HG03460 (cell line): Measurements from ENCODE around the gene RBP7.

Experiments used
- ATAC-seq: cut with Tn5 transposase; IDR thresholded peaks from one replicate; pipeline ENCODE4 v1.9.1; 2021; ENCODE audit not compliant: unreplicated experiment

RBP7 gene

DNA sequence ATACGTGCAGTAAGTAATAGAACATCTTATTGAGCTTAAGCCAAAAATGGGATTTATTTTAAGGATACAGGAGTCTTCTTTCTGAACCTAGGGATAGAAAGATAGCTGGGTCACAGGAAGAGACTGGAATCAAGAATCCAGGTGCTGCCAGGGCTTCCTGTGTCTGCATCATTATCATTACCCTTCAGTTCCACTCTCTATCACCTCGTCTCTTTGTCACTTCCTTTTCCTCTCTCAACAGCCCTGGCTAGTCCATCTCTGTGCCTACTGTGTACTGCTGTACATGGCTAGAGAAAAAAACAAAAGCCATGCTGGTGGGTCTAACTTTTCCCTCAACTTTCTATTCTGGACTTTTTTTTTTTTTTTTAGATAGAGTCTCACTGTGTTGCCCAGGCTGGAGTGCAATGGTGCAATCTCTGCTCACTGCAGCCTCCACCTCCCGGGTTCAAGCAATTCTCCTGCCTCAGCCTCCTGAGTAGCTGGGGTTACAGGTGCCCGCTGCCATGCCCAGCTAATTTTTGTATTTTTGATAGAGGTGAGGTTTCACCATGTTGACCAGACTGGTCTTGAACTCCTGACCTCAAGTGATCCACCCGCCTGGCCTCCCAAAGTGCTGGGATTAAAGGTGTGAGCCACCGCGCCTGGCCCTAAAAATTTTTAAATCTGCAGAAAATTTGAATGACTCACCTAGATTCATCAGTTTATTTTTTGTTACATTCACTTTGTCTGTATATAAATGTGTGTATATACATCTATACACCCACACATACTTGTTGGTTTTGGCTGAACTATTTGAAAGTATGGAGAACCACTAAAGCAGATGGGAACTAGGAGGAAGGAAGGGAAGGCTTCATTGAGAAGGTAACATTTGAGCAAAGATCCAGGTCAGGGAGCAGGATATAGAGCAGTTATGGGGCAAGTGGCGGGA lies 67.7 kb downstream of the RBP7 start:
- ATAC-seq = no peak

- no peak for ATAC-seq
These were observed 68.3 kb downstream of the RBP7 start for GRCh38 chr1:10065344-10065685.
